ENCODE results near the gene WBP1L. TPM values are rescaled to one million over a fixed set of nuclear protein-coding genes. Genes with fewer than 3 reads are reported as not detected.

Gene WBP1L
- total and polyA plus RNA-seq, 2 of the 13 experiments (the other 11 are each of a cell fraction or from before 2014, with no cell fraction given), result 8.3 to 12.3 TPM

DNA sequence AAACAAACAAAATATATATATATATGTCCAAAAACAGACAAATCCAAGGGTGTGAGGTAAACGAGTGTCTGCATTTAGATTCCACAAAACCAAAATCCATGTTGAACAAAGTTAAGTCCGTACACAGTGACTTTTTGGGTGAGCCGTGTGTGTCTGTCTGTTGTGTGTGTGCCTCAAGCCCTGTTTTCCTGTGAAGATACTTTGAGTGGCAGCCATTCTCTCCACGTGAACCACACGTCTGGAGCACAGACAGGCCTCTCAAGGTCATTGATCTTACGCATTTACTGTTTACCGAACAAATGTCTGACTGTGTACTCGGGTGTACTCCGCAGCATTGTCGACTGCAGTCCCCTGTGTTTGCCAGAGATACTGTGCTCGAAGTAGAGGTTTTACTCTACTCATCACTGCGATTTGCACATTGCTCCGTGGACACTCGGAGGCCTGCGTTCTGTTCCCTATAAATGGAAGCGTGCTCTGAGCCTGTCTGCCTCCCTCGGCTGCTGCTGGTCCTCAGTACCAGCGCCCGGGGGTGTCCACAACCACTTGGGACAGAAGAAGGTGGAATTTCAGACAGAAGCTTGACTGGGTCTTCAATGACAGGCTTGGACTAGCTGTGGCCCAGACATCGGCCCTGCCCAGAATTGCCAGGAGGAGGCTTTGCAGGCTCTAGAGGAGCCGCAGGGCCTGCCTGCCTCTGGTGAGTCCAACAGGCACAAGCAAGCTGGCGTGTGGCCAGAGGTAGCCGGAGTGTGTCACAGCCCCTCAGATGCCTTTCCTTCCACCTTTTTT, 71.3 kb downstream of the WBP1L start (continued):
- TF ChIP-seq SIX1 (CRISPR knock-in tag; IDR thresholded peaks at IDR 0.05; ENCODE audit: borderline replicate concordance) (no peak), GATA4 (IDR thresholded peaks at IDR 0.05; ENCODE audit: borderline replicate concordance, low read depth) (0 out of 2 replicates have a peak, but pooled peaks have one; percentile 26), MAFK (conservative IDR thresholded peaks at IDR 0.05 in 1 of 2, IDR thresholded peaks at IDR 0.05 in 1 of 2; ENCODE audit: low read length in 2 of 2) (0 out of 4 replicates have a peak, but pooled peaks of 1 of the 2 experiments have one; percentile 1), XRCC5 (optimal IDR thresholded peaks at IDR 0.05; ENCODE audit: low read length) (peak; percentile 36), ZNF337 (CRISPR knock-in tag; IDR thresholded peaks at IDR 0.05; ENCODE audit: borderline replicate concordance, low read depth) (no peak), POLR2AphosphoS5 (IDR thresholded peaks at IDR 0.05; ENCODE audit: low read depth, low read length) (peak; percentile 19; the same call in 1 of the 2 replicates), ZNF224 (CRISPR knock-in tag; IDR thresholded peaks at IDR 0.05) (0 out of 2 replicates have a peak, but pooled peaks have one; percentile 63), ZBTB3 (CRISPR knock-in tag; IDR thresholded peaks at IDR 0.05; ENCODE audit: borderline replicate concordance, low read depth) (no peak), NFKBIZ (CRISPR knock-in tag; IDR thresholded peaks at IDR 0.05) (peak; percentile 89; the same call in 1 of the 2 replicates), ZNF121 (CRISPR knock-in tag; IDR thresholded peaks at IDR 0.05) (peak; percentile 41), AGO2 (optimal IDR thresholded peaks at IDR 0.05; ENCODE audit: low read depth, low read length) (no peak), SOX5 (CRISPR knock-in tag; IDR thresholded peaks at IDR 0.05; ENCODE audit: borderline replicate concordance) (peak; percentile 87), CHD4 (IDR thresholded peaks at IDR 0.05; ENCODE audit: borderline replicate concordance, low read length) (peak; percentile 64; the same call in 1 of the 2 replicates), HES4 (CRISPR knock-in tag; IDR thresholded peaks at IDR 0.05; ENCODE audit: borderline replicate concordance) (no peak), KDM5B (CRISPR knock-in tag; IDR thresholded peaks at IDR 0.05; ENCODE audit: borderline replicate concordance) (peak; percentile 73; the same call in 1 of the 2 replicates), ZNF530 (CRISPR knock-in tag; IDR thresholded peaks at IDR 0.05; ENCODE audit: low read depth) (0 out of 2 replicates have a peak, but pooled peaks have one; percentile 29), PAX8 (CRISPR knock-in tag; IDR thresholded peaks at IDR 0.05; ENCODE audit: borderline replicate concordance) (no peak), EED (CRISPR knock-in tag; IDR thresholded peaks at IDR 0.05) (no peak), ZFP1 (CRISPR knock-in tag; IDR thresholded peaks at IDR 0.05) (peak; percentile 80), ELF1 (CRISPR knock-in tag; IDR thresholded peaks at IDR 0.05) (no peak), BORCS8-MEF2B (CRISPR knock-in tag; IDR thresholded peaks at IDR 0.05) (0 out of 2 replicates have a peak, but pooled peaks have one; percentile 26), MED13 (CRISPR knock-in tag; IDR thresholded peaks at IDR 0.05) (no peak)
- TF ChIP-seq, protein P1, sequence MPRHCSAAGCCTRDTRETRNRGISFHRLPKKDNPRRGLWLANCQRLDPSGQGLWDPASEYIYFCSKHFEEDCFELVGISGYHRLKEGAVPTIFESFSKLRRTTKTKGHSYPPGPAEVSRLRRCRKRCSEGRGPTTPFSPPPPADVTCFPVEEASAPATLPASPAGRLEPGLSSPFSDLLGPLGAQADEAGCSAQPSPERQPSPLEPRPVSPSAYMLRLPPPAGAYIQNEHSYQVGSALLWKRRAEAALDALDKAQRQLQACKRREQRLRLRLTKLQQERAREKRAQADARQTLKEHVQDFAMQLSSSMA (CRISPR knock-in tag; IDR thresholded peaks at IDR 0.05), result peak; percentile 32; the same call in 1 of the 2 replicates
- TF ChIP-seq, protein P2, sequence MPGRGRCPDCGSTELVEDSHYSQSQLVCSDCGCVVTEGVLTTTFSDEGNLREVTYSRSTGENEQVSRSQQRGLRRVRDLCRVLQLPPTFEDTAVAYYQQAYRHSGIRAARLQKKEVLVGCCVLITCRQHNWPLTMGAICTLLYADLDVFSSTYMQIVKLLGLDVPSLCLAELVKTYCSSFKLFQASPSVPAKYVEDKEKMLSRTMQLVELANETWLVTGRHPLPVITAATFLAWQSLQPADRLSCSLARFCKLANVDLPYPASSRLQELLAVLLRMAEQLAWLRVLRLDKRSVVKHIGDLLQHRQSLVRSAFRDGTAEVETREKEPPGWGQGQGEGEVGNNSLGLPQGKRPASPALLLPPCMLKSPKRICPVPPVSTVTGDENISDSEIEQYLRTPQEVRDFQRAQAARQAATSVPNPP (CRISPR knock-in tag; IDR thresholded peaks at IDR 0.05), result no peak
- TF ChIP-seq, protein P3, sequence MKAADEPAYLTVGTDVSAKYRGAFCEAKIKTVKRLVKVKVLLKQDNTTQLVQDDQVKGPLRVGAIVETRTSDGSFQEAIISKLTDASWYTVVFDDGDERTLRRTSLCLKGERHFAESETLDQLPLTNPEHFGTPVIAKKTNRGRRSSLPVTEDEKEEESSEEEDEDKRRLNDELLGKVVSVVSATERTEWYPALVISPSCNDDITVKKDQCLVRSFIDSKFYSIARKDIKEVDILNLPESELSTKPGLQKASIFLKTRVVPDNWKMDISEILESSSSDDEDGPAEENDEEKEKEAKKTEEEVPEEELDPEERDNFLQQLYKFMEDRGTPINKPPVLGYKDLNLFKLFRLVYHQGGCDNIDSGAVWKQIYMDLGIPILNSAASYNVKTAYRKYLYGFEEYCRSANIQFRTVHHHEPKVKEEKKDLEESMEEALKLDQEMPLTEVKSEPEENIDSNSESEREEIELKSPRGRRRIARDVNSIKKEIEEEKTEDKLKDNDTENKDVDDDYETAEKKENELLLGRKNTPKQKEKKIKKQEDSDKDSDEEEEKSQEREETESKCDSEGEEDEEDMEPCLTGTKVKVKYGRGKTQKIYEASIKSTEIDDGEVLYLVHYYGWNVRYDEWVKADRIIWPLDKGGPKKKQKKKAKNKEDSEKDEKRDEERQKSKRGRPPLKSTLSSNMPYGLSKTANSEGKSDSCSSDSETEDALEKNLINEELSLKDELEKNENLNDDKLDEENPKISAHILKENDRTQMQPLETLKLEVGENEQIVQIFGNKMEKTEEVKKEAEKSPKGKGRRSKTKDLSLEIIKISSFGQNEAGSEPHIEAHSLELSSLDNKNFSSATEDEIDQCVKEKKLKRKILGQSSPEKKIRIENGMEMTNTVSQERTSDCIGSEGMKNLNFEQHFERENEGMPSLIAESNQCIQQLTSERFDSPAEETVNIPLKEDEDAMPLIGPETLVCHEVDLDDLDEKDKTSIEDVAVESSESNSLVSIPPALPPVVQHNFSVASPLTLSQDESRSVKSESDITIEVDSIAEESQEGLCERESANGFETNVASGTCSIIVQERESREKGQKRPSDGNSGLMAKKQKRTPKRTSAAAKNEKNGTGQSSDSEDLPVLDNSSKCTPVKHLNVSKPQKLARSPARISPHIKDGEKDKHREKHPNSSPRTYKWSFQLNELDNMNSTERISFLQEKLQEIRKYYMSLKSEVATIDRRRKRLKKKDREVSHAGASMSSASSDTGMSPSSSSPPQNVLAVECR (CRISPR knock-in tag; IDR thresholded peaks at IDR 0.05; ENCODE audit: borderline replicate concordance), result peak; percentile 64; the same call in 1 of the 2 replicates
